GM23338 (cell line): ENCODE measurements around the gene DOCK1. TPM values are rescaled to one million over a fixed set of nuclear protein-coding genes. Genes with fewer than 3 reads are reported as not detected.
A peak's percentile ranks its signal among the peaks of the same experiment; 100 is the strongest.

Source experiments
- ATAC-seq: fragments of 200-7000 bp; cut with Tn5 transposase; 3 replicates; pipeline ENCODE4 v1.9.1; 2020
- DNase-seq: peaks from one replicate; pipeline ENCODE4 v3.0.0-alpha.2; 2015; ENCODE audit warnings: low spot score
- H2AFZ ChIP-seq: fragments of 200-600 bp; sonication (generic); 2 replicates; pipeline ENCODE4 v1.8.0; 2016; ENCODE audit warnings: antibody characterized with exemption, mild to moderate bottlenecking, moderate library complexity
- H3F3A ChIP-seq: fragments of 200-600 bp; sonication (generic); replicated peaks from 2 replicates; pipeline ENCODE4 v1.8.0; 2017; ENCODE audit warnings: antibody characterized with exemption, mixed run types, low read depth
- H3K27ac ChIP-seq: fragments of 200-600 bp; sonication (generic); 2 replicates; pipeline ENCODE4 v1.6.1; 2016; ENCODE audit warnings: low read depth
- H3K27me3 ChIP-seq: fragments of 200-600 bp; sonication (generic); 2 replicates; pipeline ENCODE4 v1.8.0; 2016; ENCODE audit warnings: mild to moderate bottlenecking, mixed run types, moderate library complexity; ENCODE audit not compliant: insufficient read depth
- H3K36me3 ChIP-seq: fragments of 200-600 bp; sonication (generic); 2 replicates; pipeline ENCODE4 v1.8.0; 2016; ENCODE audit warnings: mild to moderate bottlenecking; ENCODE audit not compliant: insufficient read depth
- H3K4me1 ChIP-seq: fragments of 200-600 bp; sonication (generic); 2 replicates; pipeline ENCODE4 v1.8.0; 2016; ENCODE audit warnings: mild to moderate bottlenecking, moderate library complexity; ENCODE audit not compliant: insufficient read depth
- H3K4me2 ChIP-seq: fragments of 200-600 bp; sonication (generic); 2 replicates; pipeline ENCODE4 v1.7.1; 2017; ENCODE audit warnings: mixed run types
- H3K4me3 ChIP-seq: fragments of 200-600 bp; sonication (generic); 2 replicates; pipeline ENCODE4 v1.6.1; 2016; ENCODE audit warnings: mixed run types
- H3K79me2 ChIP-seq: fragments of 200-600 bp; sonication (generic); replicated peaks from 2 replicates; pipeline ENCODE4 v1.8.0; 2017; ENCODE audit warnings: mild to moderate bottlenecking; ENCODE audit not compliant: insufficient read depth
- H3K9me2 ChIP-seq: fragments of 200-600 bp; sonication (generic); 2 replicates; pipeline ENCODE4 v1.8.0; 2017; ENCODE audit not compliant: insufficient read depth
- H4K20me1 ChIP-seq: fragments of 200-600 bp; sonication (generic); replicated peaks from 2 replicates; pipeline ENCODE4 v1.8.0; 2017; ENCODE audit warnings: mild to moderate bottlenecking; ENCODE audit not compliant: insufficient read depth
- H3K27ac Mint-ChIP-seq: 2 replicates; pipeline ENCODE4 v1.8.0; 2020; ENCODE audit warnings: inconsistent platforms, mild to moderate bottlenecking, moderate library complexity, mixed read lengths
- H3K27me3 Mint-ChIP-seq: 3 replicates; pipeline ENCODE4 v1.8.0; 2022; ENCODE audit warnings: low read depth, mild to moderate bottlenecking, moderate library complexity, mixed read lengths, inconsistent platforms; ENCODE audit not compliant: insufficient read depth, poor library complexity
- H3K36me3 Mint-ChIP-seq: 3 replicates; pipeline ENCODE4 v1.8.0; 2021; ENCODE audit warnings: low read depth, mild to moderate bottlenecking, inconsistent platforms, moderate library complexity, mixed read lengths
- H3K4me1 Mint-ChIP-seq: 3 replicates; pipeline ENCODE4 v1.8.0; 2020; ENCODE audit warnings: mild to moderate bottlenecking, inconsistent platforms, mixed read lengths
- H3K4me3 Mint-ChIP-seq: 3 replicates; pipeline ENCODE4 v1.8.0; 2021; ENCODE audit warnings: moderate library complexity, mild to moderate bottlenecking, inconsistent platforms, mixed read lengths
- H3K9me3 Mint-ChIP-seq: 3 replicates; pipeline ENCODE4 v1.8.0; 2020; ENCODE audit warnings: moderate library complexity, mild to moderate bottlenecking, inconsistent platforms, mixed read lengths
- CTCF ChIP-seq, 2 experiments: fragments of 200-600 bp in 1 of 2; sonication (generic) in 1 of 2; conservative IDR thresholded peaks; 2 replicates each; pipeline versions ENCODE4 v1.5.1 to v1.6.1; 2016 to 2017; ENCODE audit warnings: antibody characterized with exemption in 2 of 2, low read depth in 2 of 2, mild to moderate bottlenecking in 2 of 2, moderate library complexity in 1 of 2
- ETS1 ChIP-seq: IDR thresholded peaks from 2 replicates; pipeline ENCODE4 v1.6.1; 2016; ENCODE audit warnings: antibody characterized with exemption
- EZH2 ChIP-seq: fragments of 200-600 bp; sonication (generic); IDR thresholded peaks from one replicate; pipeline ENCODE4 v1.8.0; 2017; ENCODE audit warnings: antibody characterized with exemption, mild to moderate bottlenecking, low read depth; ENCODE audit not compliant: unreplicated experiment
- EZH2phosphoT487 ChIP-seq: fragments of 200-600 bp; sonication (generic); IDR thresholded peaks from one replicate; pipeline ENCODE4 v1.8.1; 2018; ENCODE audit warnings: antibody characterized with exemption; ENCODE audit not compliant: unreplicated experiment
- JUNB ChIP-seq: IDR thresholded peaks from one replicate; pipeline ENCODE4 v1.6.1; 2016; ENCODE audit warnings: antibody characterized with exemption; ENCODE audit not compliant: unreplicated experiment
- NANOG ChIP-seq: IDR thresholded peaks from 2 replicates; pipeline ENCODE4 v1.6.1; 2016; ENCODE audit warnings: antibody characterized with exemption, borderline replicate concordance
- POLR2AphosphoS5 ChIP-seq: IDR thresholded peaks from 2 replicates; pipeline ENCODE4 v1.6.1; 2016; ENCODE audit warnings: antibody characterized with exemption, low read depth
- REST ChIP-seq: IDR thresholded peaks from one replicate; pipeline ENCODE4 v1.6.1; 2018; ENCODE audit warnings: antibody characterized with exemption; ENCODE audit not compliant: unreplicated experiment
- STAT1 ChIP-seq: IDR thresholded peaks from one replicate; pipeline ENCODE4 v1.6.1; 2016; ENCODE audit warnings: antibody characterized with exemption; ENCODE audit not compliant: unreplicated experiment
- ZNF114 ChIP-seq: fragments of 250-450 bp; sonication (Bioruptor Pico); IDR thresholded peaks from 2 replicates; pipeline ENCODE4 v1.5.0; 2020; ENCODE audit warnings: mild to moderate bottlenecking, moderate library complexity
- ZNF331 ChIP-seq: fragments of 250-450 bp; sonication (Bioruptor Pico); IDR thresholded peaks from 2 replicates; pipeline ENCODE4 v1.5.0; 2020; ENCODE audit warnings: low read depth, mild to moderate bottlenecking, moderate library complexity
- polyA plus RNA-seq: library from polyadenylated mRNA; unstranded; fragments of >200 nt; fragmentation: Nextera tagmentation; extraction: Ambion mirVana; gene quantifications from 2 replicates; pipeline ENCODE4 v1.2.1, GENCODE V29; 2016
- total RNA-seq: library from RNA; depleted of rRNA; stranded (reverse); fragments of >200 nt; shearing (Covaris generic); gene quantifications from 2 replicates; pipeline ENCODE4 v1.2.3, GENCODE V29; 2014

The DOCK1 gene
- total and polyA plus RNA-seq, 2 experiments from 2014 or later: 13.2 to 55.3 TPM

DNA sequence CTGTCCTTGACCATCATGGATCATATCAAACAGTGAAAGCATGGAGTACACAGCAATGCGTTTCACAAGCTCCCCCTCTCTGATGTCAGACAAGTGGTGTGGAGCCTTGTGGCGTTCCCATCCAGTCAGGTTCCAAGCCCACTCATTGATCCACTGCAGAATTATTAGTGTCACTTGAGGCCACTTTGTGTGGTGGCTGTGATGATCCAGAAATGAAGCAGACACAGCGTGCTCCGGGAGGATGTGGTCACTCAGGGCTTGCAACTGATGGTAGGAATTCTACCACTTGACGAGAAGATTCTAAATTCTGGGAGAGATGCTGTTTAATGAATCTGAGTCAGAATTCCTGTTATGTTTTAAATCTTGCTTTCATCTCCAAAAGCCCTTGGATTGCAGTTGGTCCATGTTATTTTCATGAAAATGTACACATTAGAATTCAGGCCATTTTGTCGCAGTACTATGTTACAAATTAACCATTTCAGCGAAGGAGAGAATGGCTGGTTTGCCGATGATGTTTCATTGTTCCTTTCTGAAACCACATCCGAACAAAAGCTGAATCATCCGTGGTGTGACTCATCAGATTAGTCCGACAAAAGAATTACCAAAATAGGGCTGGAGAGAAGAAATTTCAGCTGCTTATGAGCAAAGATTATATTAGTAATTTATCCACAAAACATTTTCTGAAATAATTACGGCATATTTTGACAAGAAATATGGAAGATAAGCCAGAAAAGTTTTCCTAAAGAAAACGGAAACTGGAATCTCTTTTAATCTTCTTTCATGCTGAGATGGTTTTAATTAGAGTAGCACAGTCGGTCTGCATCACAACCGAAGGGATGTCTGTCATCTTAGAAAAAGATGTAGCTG is 243.1 kb downstream of the DOCK1 start:
- no peaks in the 10 kb centered on the region for H3K36me3 ChIP-seq
- Mint-ChIP-seq H3K36me3 (peaks cover 3% of the 10 kb centered on the region; the same call in 1 of the 3 replicates), H3K27ac (peak overlapping the region; percentile 39; the same call in 1 of the 2 replicates), H3K27me3 (no peaks in the 10 kb centered on the region), H3K4me3 (no peak overlapping the region), H3K4me1 (peaks cover 62% of the 10 kb centered on the region), H3K9me3 (no peaks in the 10 kb centered on the region)
- H3K4me3 ChIP-seq: no peak overlapping the region
- DNase-seq (no peak), ATAC-seq (no peak)
- H3K27ac ChIP-seq: no peak overlapping the region
- TF ChIP-seq POLR2AphosphoS5: no peak
- no peak for TF ChIP-seq ZNF331 (CRISPR knock-in tag)
- TF ChIP-seq NANOG: no peak
- TF ChIP-seq REST: no peak
- TF ChIP-seq JUNB: no peak
- no peak for TF ChIP-seq ZNF114
- no peak for TF ChIP-seq CTCF (conservative IDR thresholded peaks at IDR 0.05; ENCODE audit: low read depth in 2 of 2)
- TF ChIP-seq STAT1: no peak
- no peak for TF ChIP-seq EZH2
- TF ChIP-seq EZH2phosphoT487: no peak
- no peak for TF ChIP-seq ETS1
- no peak overlapping the region for H3K4me2 ChIP-seq
- peaks cover 31% of the 10 kb centered on the region for H3K4me1 ChIP-seq
- H4K20me1 ChIP-seq: no peaks in the 10 kb centered on the region; the same call in 1 of the 2 replicates
- H3F3A ChIP-seq: no peaks in the 10 kb centered on the region
- no peaks in the 10 kb centered on the region for H3K27me3 ChIP-seq
- H3K79me2 ChIP-seq: no peaks in the 10 kb centered on the region
- H3K9me2 ChIP-seq: no peaks in the 10 kb centered on the region
- no peak overlapping the region for H2AFZ ChIP-seq
